HS-27A (cell line): ENCODE data around the gene CSTF1.
"Not testable (repeated sequence)": the region's sequence is repeated elsewhere in the genome, so short reads cannot be mapped to it uniquely, and the experiment has no call there.

Experiments
- DNase-seq: peaks from one replicate; pipeline ENCODE4 v3.0.0-alpha.2; 2012; ENCODE audit warnings: low read depth, missing footprints

The CSTF1 gene

DNA sequence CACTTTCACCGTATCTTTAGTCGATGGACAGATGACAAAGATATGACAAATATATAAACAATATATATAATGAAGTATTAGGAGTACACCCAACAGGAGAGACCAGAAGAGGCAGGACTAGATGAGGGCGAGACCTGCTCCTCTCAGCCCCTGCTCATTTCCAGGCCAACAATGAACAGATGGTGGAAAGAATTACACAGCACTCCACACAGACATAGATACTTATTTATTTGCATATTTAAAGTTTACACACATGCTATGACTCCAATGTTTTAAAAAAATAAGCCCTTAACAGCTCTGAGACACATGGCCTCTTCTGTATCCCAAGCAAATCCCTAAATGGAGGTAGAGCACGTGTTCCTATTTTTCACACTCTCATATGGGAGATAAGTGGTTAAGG lies 23.3 kb upstream of the CSTF1 start:
- DNase-seq = no peak

DNA sequence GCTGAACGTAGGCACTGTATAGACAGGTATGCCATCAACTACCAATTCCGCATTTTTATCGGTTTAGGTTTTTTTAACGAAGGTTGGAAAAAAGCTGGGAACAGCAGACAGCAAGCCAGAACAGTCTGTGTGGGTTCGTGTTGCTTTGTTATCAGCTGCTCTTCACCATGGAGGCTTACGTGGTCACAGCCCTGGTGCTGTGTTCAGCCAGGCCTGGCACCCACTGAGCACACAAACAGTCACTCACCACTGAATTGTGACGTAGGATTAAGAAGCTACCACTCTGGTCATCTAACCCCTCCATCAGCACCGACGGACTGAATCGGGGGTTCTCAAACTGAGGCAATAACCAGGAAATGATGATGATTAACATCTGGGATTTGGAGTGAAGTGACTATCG lies 20.5 kb upstream of the CSTF1 start:
- DNase-seq = no peak

DNA sequence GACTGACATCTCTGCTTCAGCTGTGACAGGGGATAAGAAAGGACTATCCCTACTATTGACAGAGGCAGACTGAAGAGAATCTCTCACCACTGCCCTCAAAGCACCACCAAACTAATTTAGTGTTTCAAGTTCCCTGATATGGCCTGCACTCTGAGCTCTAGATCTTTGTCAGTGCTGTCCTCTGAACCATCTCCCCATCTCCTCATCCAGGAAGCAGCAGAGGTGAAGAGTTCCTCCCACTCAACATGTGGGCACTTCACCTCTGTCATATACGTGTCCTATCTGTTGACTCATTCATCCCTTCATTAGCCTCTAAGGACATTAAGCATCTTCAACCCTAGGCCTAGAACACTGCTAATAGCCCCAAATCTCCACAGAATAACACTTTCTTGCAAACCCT lies 19.6 kb upstream of the CSTF1 start:
- DNase-seq = no peak

DNA sequence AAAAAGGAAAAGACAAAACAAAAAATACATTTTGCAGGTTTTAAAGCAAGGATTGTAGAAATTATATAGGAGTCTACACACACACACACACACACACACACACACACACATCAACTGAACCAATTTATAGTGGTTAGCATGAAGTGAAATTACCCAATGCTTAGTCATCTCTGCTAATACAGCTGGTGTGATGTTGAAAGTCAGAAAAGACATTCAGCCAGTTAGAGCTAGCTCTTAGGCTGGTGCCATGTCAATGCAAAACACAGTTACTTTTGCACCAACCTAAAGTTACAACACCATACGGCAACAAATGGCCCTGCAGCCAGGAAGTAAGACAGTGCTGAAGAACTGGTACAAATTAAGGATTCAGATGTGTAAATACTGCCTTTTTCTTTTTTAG lies 18.5 kb upstream of the CSTF1 start:
- DNase-seq = no peak

DNA sequence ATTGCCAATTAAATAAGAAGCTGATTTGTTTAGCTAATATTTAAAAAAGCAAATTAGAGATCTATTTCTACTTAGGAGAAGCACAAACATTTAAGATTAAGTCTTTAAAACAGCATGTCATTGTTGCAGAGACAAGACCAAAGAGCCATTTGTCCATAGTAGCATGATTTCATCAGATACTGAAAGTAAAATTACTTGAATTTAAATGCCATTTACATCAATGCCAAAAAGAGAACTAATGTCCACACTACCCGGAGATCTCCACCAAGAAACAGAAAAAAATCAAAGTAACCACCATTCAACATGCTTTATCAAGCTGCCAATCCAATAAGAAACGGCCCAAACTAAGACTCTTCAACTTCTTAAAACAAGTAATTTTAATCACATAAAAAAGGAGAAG lies 16.1 kb upstream of the CSTF1 start:
- DNase-seq = no peak

DNA sequence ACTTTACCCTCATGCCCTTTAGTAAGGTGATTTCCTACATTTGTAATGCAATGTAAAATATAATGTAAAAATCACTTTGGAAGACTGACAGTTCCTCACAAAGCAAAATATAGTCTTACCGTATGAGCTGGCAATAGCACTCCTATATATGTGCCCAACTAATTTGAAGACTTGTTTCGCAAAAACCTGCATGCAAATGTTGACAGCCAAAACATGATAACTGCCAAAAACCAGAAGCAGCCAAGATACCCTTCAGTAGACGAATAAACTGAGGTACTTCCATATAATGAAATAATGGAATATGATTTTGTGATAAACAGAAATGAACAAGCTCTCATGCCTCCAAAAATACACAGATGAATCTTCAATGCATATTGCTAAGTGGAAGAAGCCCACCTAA lies 14.1 kb upstream of the CSTF1 start:
- DNase-seq = no peak

DNA sequence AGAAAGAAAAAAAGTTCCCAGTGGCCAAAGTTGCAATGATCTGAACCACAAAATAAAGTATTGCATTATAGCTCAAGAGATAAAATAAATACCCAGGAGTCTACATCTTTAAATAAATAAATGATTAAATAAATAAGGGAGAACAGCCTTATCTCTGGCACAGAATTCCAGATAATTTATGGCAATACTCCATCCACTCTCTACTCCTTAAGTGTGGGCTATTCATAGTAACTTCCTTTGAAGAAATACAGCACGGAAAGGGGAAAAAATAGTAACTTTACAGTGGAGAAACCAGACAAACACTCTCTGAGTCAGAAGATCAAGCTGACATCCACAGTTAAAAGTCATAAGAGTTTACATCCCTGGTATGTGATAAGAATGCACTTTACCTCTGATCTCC lies 12.1 kb upstream of the CSTF1 start:
- DNase-seq = no peak

DNA sequence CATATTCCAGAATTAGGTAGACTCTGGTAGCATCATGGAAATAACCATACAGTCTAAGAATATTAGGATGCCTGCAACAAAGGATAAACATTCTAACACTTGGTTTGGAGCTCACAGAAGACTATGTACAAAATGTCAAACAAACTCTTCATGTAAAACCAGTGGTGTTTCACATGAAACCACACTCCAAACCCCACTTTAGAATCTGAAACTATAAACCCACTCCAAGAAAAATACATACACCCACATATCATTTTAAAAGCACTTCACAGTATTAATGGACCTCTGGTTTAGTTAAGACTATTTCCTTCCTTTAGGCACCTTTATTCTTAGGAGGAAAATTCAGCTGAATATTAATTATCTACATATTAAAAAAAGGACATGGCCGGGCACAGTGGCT lies 10.9 kb upstream of the CSTF1 start:
- DNase-seq = no peak

DNA sequence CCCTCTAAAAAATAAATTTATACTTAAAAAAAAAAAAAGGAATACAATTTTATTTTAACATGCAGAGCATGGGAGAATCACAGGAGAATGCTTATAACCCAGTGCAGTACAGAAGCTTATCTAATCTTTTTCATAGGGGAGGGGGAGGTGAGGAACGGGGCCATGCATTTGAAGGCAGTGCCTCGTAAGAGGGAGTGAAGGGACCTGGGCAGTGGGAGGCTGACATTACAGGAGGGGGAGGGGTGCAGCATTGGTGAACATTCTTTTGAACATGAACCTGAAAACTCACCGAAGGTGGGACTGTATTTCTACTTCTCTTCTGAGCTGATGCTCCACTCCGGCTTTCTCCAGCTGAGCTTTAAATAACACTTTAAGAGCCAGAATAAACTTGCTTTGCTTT lies 9.7 kb upstream of the CSTF1 start:
- DNase-seq = no peak

DNA sequence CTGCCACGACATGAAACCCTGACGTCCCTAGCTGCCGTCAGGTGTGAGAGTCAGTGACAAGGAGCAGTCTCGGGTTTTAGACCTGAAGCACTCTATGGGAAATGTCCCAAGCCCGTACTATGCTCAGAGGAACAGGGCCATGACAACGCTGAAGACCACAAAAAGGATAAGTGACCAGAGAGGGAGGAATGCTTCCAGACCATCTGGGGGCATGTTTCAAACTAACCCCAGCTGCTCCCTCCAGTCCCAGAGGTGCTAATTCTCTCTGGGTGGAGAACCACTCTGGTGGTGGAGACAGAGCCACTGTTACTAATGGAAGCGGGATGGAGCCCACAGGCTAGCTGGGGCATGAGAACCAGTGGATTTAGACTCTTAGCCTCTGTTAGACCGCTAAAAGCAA lies 9.1 kb upstream of the CSTF1 start:
- no peak for DNase-seq

DNA sequence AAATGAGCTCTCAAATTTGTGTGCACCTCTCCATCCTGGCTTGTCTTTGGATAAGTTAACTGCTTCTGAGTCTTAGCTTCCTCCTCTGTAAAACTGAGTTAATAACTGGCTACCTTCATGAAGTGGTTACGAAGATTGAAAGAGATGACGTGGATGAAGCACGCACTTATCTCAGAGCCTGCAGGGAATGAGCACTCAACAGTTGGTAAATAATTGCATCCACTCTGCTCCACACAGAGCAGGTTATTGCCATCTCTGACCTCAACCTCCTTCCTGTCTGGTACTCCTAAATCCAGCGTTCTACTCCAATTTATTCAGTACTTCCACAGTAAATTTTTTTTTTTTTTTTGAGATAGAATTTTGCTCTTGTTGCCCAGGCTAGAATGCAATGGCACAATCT lies 7.3 kb upstream of the CSTF1 start:
- DNase-seq = no peak

DNA sequence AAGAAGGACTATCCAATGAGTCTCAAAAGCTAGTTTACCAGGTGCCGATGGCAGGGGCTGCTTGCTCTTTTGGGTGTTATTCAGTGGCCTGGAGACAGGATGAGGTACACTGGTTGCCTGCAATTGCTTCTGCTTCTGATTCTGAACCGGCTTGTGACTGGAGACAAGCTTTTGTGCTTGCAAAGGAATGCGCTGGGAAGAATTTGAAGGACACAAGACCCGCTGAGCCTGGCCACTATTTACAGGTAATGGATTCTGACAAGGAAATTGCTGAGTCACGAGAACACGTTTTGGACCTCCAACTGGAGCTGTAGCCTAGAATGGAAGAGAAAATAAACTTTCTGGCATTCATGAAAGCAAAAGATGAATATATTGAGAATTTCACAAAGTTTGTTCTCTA lies 6.2 kb upstream of the CSTF1 start:
- DNase-seq = no peak

DNA sequence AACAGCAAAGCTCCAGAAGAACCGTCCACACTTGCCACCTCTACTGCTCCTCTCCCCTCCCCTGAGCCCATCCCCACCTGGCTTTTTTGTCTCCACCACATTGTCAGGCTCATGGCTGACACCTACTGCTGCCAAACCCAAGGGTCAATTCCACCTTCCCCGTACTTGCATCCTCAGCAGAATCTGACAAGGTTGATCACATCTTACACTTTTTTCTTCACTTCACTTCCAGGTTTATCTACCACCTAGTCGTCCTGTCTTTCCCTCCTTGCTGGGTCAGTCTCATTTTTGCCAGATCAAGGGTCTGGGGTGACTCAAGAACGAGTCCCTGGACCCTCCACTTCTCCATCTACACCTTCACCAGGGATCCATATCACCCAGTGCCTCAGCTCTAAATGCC lies 3.6 kb upstream of the CSTF1 start:
- DNase-seq = no peak

DNA sequence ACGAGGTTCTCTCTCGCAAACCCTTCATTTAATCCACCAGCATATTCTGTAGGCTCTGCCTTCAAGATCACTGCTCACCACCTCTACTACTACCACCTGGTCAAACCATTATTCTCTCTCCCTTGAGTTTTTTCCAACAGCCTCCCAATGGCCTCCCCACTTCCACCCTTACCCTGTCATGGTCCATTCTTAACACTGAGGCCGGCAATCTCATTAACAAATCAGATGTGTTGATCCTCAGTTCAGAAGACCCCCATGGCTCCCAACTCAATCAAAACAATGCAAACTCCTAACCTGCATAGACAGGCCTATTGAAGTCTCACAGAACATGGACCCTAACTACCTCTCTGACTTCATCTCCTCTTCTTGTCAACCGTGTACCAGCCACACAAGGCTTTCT lies 2.6 kb upstream of the CSTF1 start:
- no peak for DNase-seq

DNA sequence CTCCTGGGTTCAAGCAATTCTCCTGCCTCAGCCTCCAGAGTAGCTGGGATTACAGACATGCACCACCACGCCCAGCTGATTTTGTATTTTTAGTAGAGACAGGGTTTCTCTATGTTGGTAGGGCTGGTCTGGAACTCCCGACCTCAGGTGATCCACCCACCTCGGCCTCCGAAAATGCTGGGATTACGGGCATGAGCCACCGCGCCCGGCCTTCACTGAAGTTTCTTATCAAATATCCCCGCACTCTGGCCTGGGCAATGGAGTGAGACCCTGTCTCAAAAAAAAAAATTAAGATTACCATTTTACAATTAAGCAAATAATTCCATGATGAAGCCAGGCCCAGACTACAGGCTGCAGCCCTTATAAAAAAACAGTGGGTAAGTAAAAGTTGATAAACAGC lies 2.0 kb upstream of the CSTF1 start:
- DNase-seq = not testable (repeated sequence)

DNA sequence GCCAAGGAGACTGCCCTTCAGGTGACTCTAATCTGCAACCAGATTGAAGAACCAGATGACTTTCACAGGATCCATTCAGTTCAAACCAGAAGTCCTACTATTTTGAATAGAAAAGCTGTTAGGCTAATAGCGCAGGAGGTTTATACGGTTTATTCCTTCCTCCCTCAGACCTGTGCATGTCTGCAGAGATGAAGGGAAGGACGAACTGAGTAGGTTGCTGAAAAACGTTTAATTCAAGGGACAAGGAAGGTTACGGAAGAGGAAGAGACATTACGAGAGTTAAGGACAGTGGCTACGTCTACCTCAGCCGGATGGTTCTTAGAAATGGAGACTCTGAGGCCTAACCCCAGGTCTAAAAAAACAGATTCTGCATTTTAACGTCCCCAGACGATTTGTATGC lies 1.4 kb upstream of the CSTF1 start:
- no peak for DNase-seq

DNA sequence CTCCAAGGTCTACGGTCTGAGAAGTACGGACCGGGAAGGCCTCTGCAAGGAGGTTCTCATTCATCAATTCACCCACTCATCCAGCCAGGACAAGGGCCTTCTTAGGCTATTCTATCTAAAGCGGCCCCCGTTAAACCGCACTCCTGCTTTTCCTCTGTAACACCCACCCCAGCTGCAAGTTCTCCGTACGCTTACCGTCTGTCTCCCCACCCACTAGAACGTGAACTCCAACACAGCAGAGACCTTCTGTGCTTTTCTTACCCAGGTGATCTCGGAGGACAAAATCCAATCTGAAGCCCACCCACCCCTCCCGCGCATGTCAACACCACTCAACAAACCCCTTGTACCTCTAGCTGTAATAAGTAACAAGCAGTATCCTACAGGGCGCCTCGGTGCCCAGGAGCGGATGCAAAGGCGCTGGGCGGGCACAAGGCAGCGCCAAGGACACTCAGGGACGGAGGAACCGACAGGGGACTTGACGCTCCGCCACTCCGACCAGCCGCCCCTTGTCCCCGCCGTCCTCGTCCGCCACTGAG lies 781 bp upstream of the CSTF1 start:
- DNase-seq = no peak

DNA sequence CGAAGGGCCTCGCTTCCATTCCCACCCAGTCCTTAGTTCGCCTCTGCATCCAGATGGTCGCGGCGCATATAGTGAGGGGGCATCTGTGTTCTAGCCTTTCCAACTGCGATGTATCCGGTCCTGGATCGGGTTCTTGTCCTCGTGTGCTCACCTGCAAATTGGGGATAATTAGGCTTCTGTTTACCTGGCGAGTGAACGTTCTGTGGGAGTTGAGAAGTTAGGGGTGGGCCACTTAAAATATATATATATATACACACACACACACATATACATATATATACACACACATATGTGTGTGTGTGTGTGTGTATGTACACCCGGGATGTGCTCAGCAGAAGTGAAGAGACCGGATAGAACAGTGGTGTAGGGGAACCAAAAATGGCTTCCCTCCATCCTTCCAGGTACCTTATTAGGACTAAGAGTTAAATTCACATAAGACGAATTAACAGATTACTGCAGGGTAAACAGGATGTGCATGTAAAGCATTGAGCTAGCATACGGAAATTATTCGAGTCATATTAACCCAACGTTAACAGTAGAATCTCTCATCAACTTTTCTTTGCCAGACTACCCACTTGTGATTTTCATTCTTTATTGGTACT lies 537 bp downstream of the CSTF1 start:
- DNase-seq = no peak

DNA sequence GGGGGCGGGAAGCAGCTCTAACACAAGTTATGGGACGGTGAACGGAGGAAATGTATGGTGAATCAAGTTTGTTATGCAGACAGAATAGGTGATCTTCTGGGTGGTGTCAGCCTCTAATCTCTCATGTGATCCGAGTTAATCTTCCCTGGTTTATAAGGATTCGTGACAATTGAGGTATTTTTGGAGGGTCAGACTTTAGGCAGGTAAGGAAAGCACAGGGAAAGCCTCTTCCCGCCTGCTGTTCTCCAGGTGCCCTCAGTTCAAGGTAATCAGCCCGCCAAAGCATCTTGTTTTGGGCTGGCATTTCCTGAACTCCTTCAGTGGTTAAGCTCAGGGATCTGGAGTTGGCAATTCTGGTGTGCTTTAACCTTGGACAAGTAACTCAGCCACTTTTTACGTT lies 1.2 kb downstream of the CSTF1 start:
- no peak for DNase-seq

DNA sequence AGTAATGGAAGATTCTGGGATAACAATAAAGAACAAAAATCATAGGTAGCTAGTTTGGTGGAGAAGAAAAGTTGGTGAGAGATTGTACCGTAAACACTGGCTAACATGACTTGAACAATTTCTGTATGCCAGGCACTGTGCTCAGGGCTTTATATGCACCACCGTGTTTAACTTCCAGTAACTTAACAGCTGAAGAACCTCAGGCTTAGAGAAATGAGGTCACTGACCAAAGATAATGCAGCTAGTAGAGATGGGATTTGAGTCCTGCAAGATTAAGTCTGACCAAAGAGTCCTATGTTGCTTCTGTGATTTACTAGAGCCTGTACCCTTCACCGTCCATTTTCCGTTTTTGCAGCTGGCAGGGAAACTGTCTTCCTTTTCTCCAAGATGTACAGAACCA lies 2.7 kb downstream of the CSTF1 start:
- DNase-seq = no peak

DNA sequence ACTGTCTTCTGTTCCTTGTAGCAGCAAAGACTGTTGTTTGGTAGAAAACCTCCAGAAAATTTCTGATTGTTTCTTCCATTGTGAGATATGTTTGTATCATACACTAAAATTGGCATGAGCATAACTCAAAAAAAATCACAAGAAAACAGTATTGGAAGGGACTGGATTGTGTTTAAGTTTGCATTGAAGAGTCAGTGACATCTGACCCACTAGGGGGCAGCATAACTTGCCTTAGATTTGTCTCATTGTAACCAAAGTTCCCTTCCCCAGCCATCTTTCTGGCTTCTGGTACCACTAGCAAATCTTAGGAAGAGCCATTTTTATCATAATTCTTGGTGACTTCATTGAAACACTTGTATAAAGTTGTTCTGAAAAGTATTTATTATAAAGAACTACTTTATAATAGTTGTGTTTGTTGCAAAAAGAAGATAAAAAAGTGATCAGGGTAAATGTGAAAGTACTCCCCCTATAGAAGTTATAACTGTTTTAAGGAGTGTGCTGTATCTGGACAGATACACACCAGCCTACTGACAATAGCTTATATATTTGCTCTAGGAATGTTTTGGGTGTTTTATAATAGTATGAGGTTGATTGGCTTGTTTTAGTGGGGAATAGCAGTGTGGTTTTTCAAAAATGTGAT lies 7.7 kb downstream of the CSTF1 start:
- peak; percentile 51 for DNase-seq

DNA sequence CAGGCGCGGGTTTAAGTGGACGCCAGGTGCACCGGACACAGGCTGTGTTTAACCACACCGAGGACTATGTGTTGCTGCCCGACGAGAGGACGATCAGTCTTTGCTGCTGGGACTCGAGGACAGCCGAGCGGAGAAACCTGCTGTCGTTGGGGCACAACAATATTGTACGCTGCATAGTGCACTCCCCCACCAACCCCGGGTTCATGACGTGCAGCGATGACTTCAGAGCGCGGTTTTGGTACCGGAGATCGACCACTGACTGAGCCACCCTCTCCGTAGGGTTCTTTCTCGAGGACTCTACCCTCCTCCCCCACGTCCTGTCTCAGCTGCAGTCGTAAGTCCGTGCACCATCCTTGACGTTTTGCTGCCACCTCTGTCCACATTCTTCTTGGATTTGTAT lies 11.0 kb downstream of the CSTF1 start:
- DNase-seq = no peak

DNA sequence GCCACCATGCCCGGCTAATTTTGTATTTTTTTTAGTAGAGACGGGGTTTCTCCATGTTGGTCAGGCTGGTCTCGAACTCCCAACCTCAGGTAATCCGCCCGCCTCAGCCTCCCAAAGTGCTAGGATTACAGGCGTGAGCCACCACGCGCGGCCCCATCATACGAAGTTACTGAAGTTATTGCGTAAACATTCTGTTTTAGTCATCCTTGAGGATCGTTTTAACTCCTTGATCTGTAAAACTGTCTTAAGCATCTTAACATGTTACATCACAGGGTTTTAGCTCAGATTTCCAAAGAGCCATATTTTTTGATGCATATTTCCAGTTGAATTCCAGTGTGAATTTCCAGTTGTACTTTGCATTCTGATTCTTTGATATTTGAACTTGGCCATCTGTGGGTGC lies 12.9 kb downstream of the CSTF1 start:
- DNase-seq = not testable (repeated sequence)

DNA sequence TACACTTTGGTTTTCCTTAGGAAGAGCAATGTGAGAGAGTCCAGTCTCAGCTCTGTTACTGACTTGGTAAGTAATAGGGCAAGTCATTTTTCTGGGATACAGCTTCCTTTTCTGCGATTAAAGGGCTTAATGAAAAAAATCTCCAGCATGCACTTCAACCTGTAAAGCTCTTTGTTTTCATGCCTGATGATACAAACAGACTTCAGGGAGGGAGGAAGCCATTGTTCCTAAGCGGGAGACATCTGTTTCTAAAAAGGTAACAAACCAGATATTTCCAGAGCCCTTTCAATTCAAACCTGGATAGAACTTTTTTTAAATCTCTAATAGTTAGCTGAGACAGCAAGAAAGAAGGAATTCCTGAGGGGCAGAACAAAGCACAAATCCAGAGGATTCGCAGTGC lies 14.5 kb downstream of the CSTF1 start:
- no peak for DNase-seq
